Activated CD4-positive, alpha-beta memory T cell treated with anti-CD3 and anti-CD28 coated beads for 36 hours (primary cell): ENCODE measurements around the gene CPNE8. TPM values are rescaled to one million over a fixed set of nuclear protein-coding genes. Genes with fewer than 3 reads are reported as not detected.
"Not testable (repeated sequence)": the region's sequence is repeated elsewhere in the genome, so short reads cannot be mapped to it uniquely, and the experiment has no call there.

ENCODE experiments used
- CTCF ChIA-PET: fragments of 350-600 bp; sonication (Branson Sonifier 250); formaldehyde crosslinking; loops from one replicate; lab custom pipeline; 2021; ENCODE audit warnings: antibody characterized with exemption, inconsistent platforms; lab: Charles Lee
- POLR2A ChIA-PET: fragments of 350-600 bp; sonication (Branson Sonifier 250); formaldehyde crosslinking; loops from one replicate; lab custom pipeline; 2021; ENCODE audit warnings: antibody characterized with exemption; lab: Charles Lee
- DNase-seq: peaks from one replicate; pipeline ENCODE4 v3.0.0-alpha.2; 2020
- H3K27ac Mint-ChIP-seq: one replicate; pipeline ENCODE4 v1.8.0; 2021; ENCODE audit warnings: mixed read lengths
- H3K27me3 Mint-ChIP-seq: one replicate; pipeline ENCODE4 v1.8.0; 2021; ENCODE audit warnings: mixed read lengths
- H3K36me3 Mint-ChIP-seq: one replicate; pipeline ENCODE4 v1.8.0; 2021; ENCODE audit warnings: mixed read lengths
- H3K4me1 Mint-ChIP-seq: one replicate; pipeline ENCODE4 v1.8.0; 2021; ENCODE audit warnings: low read depth, mixed read lengths
- H3K4me3 Mint-ChIP-seq: one replicate; pipeline ENCODE4 v1.8.0; 2021; ENCODE audit warnings: mild to moderate bottlenecking, mixed read lengths
- H3K9me3 Mint-ChIP-seq: one replicate; pipeline ENCODE4 v1.8.0; 2021; ENCODE audit warnings: mixed read lengths
- intact Hi-C: fragments of 100-400 bp; cut with micrococcal nuclease; formaldehyde crosslinking; loops from one replicate; pipeline ENCODE4 v1.15.1; 2023
- total RNA-seq, 2 experiments: library from RNA; stranded (reverse); gene quantifications; one replicate each; pipeline ENCODE4 v1.2.3, GENCODE V29; 2021

Gene CPNE8
- total RNA-seq, 2 experiments from 2014 or later, result 4.4 to 4.6 TPM

DNA sequence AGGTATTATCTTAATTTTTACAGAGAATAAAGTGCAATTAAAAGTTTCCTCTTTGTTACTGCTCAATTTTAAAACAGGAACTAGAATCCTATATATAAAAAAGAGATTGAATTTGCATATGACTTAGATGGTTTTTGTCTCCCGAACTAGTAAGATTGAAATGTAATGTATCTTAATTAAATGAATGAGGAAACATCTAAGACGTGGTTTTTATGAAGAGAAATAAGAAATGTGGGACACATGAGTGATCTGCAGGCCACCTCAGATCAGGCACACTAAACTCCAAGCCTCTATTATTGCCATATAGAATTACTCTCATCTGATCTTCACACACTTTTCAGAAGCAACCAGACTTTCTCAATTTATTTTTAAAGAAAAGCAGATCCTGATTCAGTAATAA is 158.6 kb downstream of the CPNE8 start:
- Mint-ChIP-seq H3K9me3 (peaks cover 2% of the 10 kb centered on the region), H3K4me3 (no peak overlapping the region), H3K27ac (no peak overlapping the region), H3K27me3 (no peaks in the 10 kb centered on the region), H3K36me3 (peaks cover 7% of the 10 kb centered on the region), H3K4me1 (no peaks in the 10 kb centered on the region)
- intact Hi-C loops, result no loop called here
- ChIA-PET POLR2A (no interaction called here), CTCF (no interaction called here)
- DNase-seq, result no peak

DNA sequence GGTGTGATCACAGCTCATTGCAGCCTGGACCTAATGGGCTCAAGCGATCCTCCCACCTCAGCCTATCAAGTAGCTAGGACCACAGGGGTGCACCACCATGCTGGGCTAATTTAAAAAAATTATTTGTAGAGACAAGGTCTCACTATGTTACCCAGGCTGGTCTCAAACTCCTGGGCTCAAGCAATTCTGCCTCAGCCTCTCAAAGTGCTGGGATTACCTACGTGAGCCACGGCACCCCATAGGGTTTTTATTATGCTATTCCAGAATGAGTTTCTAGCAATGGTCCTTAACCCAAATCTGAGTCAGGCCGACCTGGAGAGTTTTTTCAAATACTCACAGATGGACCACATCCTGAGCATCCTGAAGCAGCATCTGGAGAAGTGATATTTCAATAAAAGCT is 159.8 kb downstream of the CPNE8 start:
- no peak overlapping the region for H3K4me3 Mint-ChIP-seq
- POLR2A ChIA-PET, result no interaction called here

DNA sequence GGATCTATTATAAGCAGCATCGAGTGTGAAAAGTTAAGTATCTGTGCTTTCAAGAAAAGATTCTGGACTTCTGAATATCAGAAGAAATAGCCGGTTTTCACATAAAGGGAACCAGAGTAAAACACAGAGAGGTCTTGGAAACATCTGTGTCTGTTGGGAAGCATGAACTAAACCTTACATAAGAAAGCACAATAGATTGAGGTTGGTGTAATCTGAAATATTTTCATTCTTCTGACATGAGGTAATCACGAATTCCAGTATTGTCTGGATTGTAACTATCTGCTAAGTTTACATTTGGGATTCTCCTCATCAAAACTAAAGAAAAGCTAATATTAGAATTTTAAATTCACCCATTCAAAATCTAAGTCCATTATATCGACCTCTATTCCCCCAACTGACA is 161.3 kb downstream of the CPNE8 start:
- ChIA-PET CTCF (no interaction called here), POLR2A (no interaction called here)
- Mint-ChIP-seq H3K4me3 (no peak overlapping the region), H3K4me1 (no peaks in the 10 kb centered on the region), H3K36me3 (peaks cover under 1% of the 10 kb centered on the region), H3K27ac (no peak overlapping the region), H3K27me3 (no peaks in the 10 kb centered on the region), H3K9me3 (no peaks in the 10 kb centered on the region)
- DNase-seq, result no peak
- intact Hi-C loops, result no loop called here

More for the DNA sequence above, 159.8 kb downstream of the CPNE8 start:
- Mint-ChIP-seq H3K9me3 (no peaks in the 10 kb centered on the region), H3K4me1 (no peaks in the 10 kb centered on the region), H3K27me3 (no peaks in the 10 kb centered on the region), H3K36me3 (peaks cover 7% of the 10 kb centered on the region), H3K27ac (no peak overlapping the region)
- DNase-seq, result no peak
- intact Hi-C loops, result no loop called here
- CTCF ChIA-PET, result no interaction called here

DNA sequence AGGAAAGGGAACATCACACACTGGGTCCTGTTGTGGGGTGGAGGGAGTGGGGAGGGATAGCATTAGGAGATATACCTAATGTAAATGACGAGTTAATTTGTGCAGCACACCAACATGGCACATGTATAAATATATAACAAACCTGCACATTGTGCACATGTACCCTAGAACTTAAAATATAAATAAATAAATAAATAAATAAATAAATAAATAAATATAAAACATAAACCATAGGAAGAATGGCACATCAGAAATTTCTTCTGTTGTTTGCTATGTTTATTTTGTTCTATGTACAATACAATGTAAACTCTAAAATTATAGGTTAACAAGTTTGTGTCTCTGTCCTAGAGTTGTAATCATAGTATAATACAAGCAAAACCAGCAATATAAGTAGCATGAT is 162.9 kb downstream of the CPNE8 start:
- CTCF ChIA-PET, result not testable (repeated sequence)

DNA sequence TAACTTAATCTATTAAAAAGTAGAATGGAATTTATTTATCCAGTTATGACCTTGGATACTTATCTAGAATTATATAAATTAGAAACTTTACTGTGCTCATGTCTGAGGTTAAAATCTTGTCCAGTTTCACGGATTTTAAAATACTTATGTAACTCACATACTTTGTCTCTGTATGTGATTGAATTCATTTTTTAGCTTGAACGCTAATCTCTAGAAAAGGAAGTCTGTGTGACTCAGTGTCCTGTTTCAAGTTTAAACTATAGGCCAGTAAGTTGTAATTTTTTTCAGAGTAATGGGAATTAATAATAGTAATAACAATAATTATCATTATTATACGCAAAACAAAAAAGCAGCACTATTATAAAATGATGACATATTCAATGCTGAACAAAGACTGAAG is 168.6 kb downstream of the CPNE8 start:
- Mint-ChIP-seq H3K36me3 (no peaks in the 10 kb centered on the region), H3K27me3 (no peaks in the 10 kb centered on the region), H3K9me3 (peaks cover 4% of the 10 kb centered on the region), H3K27ac (no peak overlapping the region), H3K4me3 (no peak overlapping the region), H3K4me1 (no peaks in the 10 kb centered on the region)
- ChIA-PET POLR2A (no interaction called here), CTCF (no interaction called here)
- no peak for DNase-seq
- intact Hi-C loops, result no loop called here

More for the DNA sequence above, 162.9 kb downstream of the CPNE8 start:
- H3K4me3 Mint-ChIP-seq, POLR2A ChIA-PET, H3K36me3 Mint-ChIP-seq, DNase-seq, H3K9me3 Mint-ChIP-seq, H3K27ac Mint-ChIP-seq, intact Hi-C loops, H3K27me3 Mint-ChIP-seq, H3K4me1 Mint-ChIP-seq: not testable (repeated sequence)

DNA sequence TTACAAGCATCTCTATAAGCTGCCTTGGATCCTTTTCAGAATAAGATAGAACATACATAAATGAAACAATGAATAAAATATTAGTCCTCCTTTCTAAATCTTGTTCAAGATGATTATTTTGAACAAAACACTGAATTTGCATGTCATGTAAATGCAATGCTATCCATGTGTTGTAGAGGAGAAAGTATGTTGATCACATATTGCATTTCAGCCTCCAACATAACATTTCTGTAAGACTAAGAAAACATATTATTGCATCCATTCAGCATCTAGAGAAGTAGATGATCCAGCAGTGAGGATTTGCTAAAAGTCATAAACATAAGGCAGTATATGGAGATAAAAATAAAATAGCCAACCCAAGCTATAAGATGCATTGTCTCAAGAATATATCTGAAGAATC is 172.6 kb downstream of the CPNE8 start:
- no peaks in the 10 kb centered on the region for H3K36me3 Mint-ChIP-seq
- ChIA-PET CTCF (no interaction called here), POLR2A (no interaction called here)
- intact Hi-C loops, result no loop called here
- H3K27ac Mint-ChIP-seq, result no peak overlapping the region
- no peaks in the 10 kb centered on the region for H3K27me3 Mint-ChIP-seq
- H3K9me3 Mint-ChIP-seq, result peaks cover 2% of the 10 kb centered on the region
- DNase-seq, result no peak
- no peak overlapping the region for H3K4me3 Mint-ChIP-seq
- no peaks in the 10 kb centered on the region for H3K4me1 Mint-ChIP-seq

DNA sequence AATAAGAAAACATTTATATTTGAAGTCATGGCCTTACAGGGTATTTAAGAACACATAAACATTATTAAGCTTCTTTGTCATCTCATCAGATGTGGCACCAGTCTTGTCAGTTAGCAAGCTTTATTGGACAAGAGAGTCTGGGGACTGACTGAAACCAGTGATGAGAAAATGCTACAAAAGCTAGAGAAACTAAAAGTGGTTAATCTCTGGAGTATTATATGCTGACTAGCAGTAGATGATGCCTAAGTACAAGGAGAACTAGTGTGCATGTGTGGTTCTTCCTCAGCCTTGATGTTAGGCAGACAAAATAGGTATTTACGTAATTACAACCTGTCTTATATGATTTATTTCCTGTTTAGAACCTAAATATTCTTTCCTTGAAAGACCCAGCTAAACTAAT is 176.5 kb downstream of the CPNE8 start:
- H3K9me3 Mint-ChIP-seq, result no peaks in the 10 kb centered on the region
- intact Hi-C loops, result no loop called here

DNA sequence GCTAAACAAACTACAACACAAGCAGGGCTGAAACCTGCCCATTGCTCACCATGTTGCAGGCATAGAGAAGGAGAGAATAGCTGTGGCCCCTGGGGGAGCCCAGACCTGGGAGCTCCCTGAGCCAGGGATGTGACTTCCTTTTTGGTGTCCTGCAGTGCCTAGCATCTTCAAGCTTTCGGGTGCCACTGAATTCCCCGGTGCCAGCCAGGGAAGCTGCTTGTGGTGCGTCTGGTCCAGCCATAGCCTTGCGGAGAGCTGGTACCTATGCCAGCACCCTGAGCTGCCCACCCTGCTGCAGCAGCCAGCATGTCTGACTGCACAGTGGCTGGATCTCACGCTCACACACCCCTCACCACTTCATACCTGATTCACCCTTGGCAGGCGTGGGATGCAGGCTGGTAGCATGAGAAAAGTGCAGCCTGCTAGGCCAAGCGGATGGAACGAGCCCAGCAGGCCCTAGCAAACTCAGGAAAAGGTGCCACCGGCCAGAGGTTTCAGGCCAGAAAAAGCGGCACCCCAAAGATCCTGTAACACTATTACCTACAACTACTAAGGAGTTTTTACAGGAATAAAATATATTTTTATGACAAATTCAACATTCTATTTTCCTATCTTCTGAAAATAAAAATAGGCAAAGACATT is 183.7 kb downstream of the CPNE8 start:
- POLR2A ChIA-PET, result no interaction called here
- H3K4me1 Mint-ChIP-seq, result no peaks in the 10 kb centered on the region
- H3K9me3 Mint-ChIP-seq, result peaks cover 1% of the 10 kb centered on the region
- peaks cover 2% of the 10 kb centered on the region for H3K36me3 Mint-ChIP-seq
- intact Hi-C loops, result no loop called here
- H3K27ac Mint-ChIP-seq, result no peak overlapping the region
- DNase-seq, result no peak
- no peak overlapping the region for H3K4me3 Mint-ChIP-seq
- H3K27me3 Mint-ChIP-seq, result no peaks in the 10 kb centered on the region
- CTCF ChIA-PET, result no interaction called here

More for the DNA sequence above, 176.5 kb downstream of the CPNE8 start:
- ChIA-PET CTCF (no interaction called here), POLR2A (no interaction called here)
- H3K4me1 Mint-ChIP-seq, result no peaks in the 10 kb centered on the region
- no peaks in the 10 kb centered on the region for H3K27me3 Mint-ChIP-seq
- H3K27ac Mint-ChIP-seq, result no peak overlapping the region
- no peak overlapping the region for H3K4me3 Mint-ChIP-seq
- peaks cover under 1% of the 10 kb centered on the region for H3K36me3 Mint-ChIP-seq
- no peak for DNase-seq

DNA sequence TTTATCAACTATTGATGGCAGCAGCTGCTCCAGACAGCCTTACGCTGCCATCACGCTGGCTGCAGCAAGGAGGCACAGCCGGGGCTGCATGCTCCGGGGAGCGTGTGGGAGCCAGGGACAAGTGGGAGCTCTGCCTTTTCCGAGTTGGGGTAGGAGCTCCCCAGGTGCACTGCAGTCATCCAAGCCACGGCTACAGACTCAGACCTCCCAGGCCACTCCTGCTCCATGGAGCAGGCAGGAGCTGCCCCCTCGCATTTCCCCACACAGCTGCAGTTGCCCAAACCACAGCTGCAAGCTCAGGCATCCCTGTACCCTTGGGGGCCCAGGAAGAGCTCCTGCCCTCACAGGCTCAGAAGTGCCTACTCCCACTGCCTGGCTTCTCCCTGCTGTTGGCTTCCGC is 184.7 kb downstream of the CPNE8 start:
- Mint-ChIP-seq H3K9me3 (peaks cover 9% of the 10 kb centered on the region), H3K27me3 (no peaks in the 10 kb centered on the region), H3K36me3 (peaks cover 7% of the 10 kb centered on the region), H3K4me3 (no peak overlapping the region), H3K4me1 (no peaks in the 10 kb centered on the region), H3K27ac (no peak overlapping the region)
- no peak for DNase-seq
- intact Hi-C loops, result no loop called here
- POLR2A ChIA-PET, result no interaction called here
- CTCF ChIA-PET, result no interaction called here

DNA sequence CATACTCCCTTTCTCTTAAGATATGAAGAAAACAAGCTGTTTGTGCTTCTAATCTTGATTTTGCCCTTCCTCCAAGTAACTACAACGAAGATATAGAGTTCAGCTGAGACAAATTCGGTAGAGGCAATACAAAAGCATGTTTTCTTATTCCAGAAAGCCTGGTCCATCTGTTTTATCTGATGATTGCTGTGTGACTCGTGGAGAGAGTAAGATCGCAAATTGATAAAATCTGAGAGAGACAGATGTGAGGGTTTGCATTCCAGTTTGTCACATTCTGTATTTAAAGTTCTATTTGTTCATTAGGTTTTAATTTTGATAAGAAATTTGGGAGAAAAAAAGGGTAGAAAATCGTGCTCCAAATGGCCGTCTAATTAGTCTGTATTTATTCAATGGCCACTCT is 192.1 kb downstream of the CPNE8 start:
- DNase-seq, result no peak
- CTCF ChIA-PET, result no interaction called here
- Mint-ChIP-seq H3K4me3 (no peak overlapping the region), H3K9me3 (peaks cover 9% of the 10 kb centered on the region), H3K27me3 (no peaks in the 10 kb centered on the region), H3K36me3 (peaks cover 6% of the 10 kb centered on the region), H3K27ac (no peak overlapping the region), H3K4me1 (no peaks in the 10 kb centered on the region)
- intact Hi-C loops, result no loop called here
- POLR2A ChIA-PET, result no interaction called here

DNA sequence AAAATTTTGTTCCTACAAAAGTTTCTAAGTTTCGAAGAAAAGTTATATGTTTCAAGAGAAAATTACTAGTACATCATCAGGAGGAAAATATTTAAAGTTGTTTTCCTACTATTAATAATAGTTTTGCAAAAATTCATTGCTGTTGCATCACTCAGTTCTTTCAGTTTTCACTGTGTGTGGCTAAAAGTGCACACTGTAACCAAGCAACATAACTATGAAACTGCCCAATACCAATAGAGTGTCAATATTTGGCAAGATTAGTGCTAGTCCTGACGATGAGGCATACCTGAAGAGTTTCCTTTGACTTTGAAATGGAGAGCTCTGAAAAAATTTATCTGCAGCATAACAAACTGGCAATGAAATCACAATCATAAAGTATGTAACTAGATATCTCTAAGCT is 194.3 kb downstream of the CPNE8 start:
- CTCF ChIA-PET, result no interaction called here
- Mint-ChIP-seq H3K27ac (no peak overlapping the region), H3K36me3 (peaks cover 1% of the 10 kb centered on the region), H3K27me3 (no peaks in the 10 kb centered on the region), H3K9me3 (peaks cover 1% of the 10 kb centered on the region), H3K4me1 (no peaks in the 10 kb centered on the region), H3K4me3 (no peak overlapping the region)
- POLR2A ChIA-PET, result no interaction called here
- intact Hi-C loops, result no loop called here
- no peak for DNase-seq

DNA sequence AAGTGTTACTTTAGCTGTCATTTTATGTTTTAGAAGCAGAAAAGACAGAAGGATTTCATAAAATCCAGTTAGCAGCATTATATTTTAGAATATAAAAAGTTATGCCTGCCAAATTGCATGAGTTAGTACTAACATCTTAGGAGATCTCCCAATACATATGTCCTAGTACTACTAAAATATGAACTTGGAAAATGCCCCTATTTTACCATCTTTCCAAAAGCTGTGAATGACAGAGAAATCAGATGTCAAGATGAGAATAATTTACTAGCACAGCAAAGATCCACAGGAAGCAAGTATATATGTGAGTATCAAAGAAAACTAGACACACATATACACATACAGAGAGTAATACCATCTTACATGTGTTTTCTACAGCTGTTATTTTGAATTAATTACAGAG is 196.9 kb downstream of the CPNE8 start:
- POLR2A ChIA-PET, result no interaction called here
- H3K27ac Mint-ChIP-seq, result no peak overlapping the region
- H3K27me3 Mint-ChIP-seq, result no peaks in the 10 kb centered on the region
- intact Hi-C loops, result no loop called here
- CTCF ChIA-PET, result no interaction called here
- H3K36me3 Mint-ChIP-seq, result peaks cover 1% of the 10 kb centered on the region
- H3K9me3 Mint-ChIP-seq, result no peaks in the 10 kb centered on the region
- H3K4me3 Mint-ChIP-seq, result no peak overlapping the region
- no peaks in the 10 kb centered on the region for H3K4me1 Mint-ChIP-seq
- no peak for DNase-seq

DNA sequence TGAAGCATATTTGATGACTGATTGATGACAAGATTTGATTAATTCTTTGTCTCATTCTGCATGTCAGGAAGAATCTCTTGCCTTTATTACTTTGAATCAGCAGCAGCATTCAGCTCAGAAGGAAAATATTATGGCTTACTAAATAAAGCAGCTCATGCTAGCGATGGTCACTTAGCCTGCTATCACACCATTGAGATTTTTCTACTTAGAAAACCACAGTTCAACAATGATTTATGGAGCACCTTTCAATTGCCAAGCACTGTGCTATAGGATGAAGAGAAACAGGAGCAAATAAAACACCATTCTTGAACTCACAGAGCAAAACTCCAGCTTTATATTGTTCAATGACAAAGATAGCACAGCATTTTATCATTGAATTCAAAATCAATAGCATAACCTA is 197.7 kb downstream of the CPNE8 start:
- Mint-ChIP-seq H3K9me3 (no peaks in the 10 kb centered on the region), H3K4me3 (no peak overlapping the region), H3K4me1 (no peaks in the 10 kb centered on the region), H3K27me3 (no peaks in the 10 kb centered on the region), H3K36me3 (peaks cover under 1% of the 10 kb centered on the region), H3K27ac (no peak overlapping the region)
- ChIA-PET POLR2A (no interaction called here), CTCF (no interaction called here)
- no peak for DNase-seq
- intact Hi-C loops, result no loop called here
